GM12865 (cell line): ENCODE results near the gene GRHL1.
A peak's percentile ranks its signal among the peaks of the same experiment; 100 is the strongest.
"Not testable (repeated sequence)": the region's sequence is repeated elsewhere in the genome, so short reads cannot be mapped to it uniquely, and the experiment has no call there.

Experiments
- DNase-seq: peaks from one replicate; pipeline ENCODE4 v3.0.0; 2010; ENCODE audit warnings: low read depth
- H3K4me3 ChIP-seq: 2 replicates; pipeline ENCODE4 v1.5.1; 2011; ENCODE audit warnings: mild to moderate bottlenecking, low read depth, low read length, control low read depth
- CTCF ChIP-seq: IDR thresholded peaks from 2 replicates; pipeline ENCODE4 v1.5.1; 2011; ENCODE audit warnings: low read length, control low read depth, low read depth, inconsistent platforms; ENCODE audit not compliant: insufficient read depth; ENCODE audit errors: missing control alignments

The GRHL1 gene

DNA sequence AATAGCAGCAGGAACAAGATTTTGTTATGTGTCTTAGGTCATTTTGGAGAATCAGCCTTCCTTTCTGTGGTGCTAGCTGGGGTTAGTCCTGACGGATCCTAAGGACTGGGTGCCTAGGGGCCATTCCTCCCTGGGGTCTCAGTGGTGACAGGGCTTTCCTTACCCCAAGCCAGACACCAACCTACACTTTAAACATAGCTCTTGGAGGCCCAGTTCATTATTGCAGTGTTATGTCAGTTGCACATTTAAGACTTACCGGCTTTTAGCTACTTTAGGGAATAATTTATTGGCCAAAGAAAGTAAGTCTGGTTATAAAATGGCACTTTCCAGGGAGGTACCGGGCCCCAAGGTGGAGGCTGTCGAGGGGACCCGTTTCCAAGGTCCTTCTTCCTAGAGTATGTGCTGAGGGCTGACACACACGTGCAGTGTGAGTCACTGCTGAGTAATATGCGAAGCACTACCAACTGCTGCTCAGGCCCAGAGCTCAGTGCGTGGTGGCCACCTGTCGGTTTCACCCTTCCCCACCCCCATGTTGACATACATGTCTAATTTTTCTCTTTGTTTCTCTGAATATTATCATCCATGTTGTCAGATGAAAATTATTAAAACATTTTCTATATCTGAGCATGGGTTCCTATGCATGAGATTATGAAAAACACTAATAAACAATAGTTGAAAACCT is 37.0 kb upstream of the GRHL1 start:
- no peak overlapping the region for H3K4me3 ChIP-seq
- peak; percentile 89 for DNase-seq
- peak; percentile 57 for TF ChIP-seq CTCF

DNA sequence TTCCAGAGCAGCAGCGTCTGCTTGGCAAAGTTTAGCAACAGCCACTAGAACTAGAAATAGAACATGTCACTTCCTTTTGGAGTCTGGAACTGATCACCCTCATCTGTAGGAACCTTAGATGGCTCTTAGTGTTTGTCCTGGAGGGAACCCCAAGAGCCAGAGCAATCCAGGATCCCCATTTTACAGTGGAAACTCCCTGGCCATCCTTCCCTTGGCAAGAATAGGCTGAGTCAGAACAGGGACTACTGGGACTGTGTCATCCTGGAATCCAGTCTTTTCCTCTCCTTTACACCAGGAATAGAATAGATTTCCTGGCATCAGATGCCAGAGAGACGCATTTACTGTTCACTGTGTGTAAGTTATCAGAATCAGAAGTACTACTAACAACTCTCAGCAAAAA is 33.2 kb upstream of the GRHL1 start:
- no peak for TF ChIP-seq CTCF
- no peak for DNase-seq
- no peak overlapping the region for H3K4me3 ChIP-seq

DNA sequence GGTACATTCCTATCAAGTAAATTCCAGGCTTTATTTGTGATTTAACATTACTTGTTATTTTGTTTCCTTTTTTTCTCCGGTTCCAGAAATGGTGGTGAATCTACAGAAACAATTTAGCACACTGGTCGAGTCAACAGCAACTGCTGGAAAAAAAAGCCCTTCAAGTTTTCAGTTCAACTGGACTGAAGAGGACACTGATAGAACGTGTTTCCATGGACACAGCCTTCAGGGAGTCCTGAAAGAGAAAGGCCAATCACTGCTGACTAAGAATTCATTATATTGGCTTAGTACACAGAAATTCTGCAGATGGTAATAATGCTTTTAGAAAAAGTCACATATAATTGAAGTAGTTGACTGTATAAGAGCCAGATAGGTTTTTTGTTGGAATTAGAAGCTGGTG is 32.0 kb upstream of the GRHL1 start:
- TF ChIP-seq CTCF = no peak
- DNase-seq = no peak
- no peak overlapping the region for H3K4me3 ChIP-seq

DNA sequence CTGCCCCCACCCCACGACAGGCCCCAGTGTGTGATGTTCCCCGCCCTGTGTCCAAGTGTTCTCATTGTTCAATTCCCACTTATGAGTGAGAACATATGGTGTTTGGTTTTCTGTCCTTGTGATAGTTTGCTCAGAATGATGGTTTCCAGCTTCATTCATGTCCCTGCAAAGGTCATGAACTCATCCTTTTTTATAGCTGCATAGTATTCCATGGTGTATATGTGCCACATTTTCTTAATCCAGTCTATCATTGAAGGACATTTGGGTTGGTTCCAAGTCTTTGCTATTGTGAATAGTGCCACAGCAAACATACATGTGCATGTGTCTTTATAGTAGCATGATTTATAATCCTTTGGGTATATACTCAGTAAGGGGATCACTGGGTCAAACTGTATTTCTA is 24.5 kb upstream of the GRHL1 start:
- H3K4me3 ChIP-seq, DNase-seq: not testable (repeated sequence)

DNA sequence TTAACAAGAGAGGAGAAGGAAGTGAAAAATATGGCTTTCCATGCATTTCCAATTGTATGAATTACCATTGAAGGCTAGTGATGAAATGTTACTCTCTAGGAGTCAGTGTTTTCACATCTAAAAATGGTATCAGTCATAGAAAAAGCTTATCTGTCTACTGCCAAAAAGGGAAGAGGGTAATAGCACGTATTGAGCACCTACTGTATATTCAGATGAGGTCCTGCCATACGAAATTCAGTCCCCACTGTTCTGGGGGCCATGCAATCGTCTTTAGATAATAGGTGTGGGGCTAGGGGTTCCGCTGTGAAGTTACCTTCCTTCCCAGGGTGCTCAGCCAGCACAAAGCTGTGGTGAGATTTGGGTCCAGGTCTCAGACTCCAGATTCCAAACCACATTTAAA is 14.2 kb upstream of the GRHL1 start:
- TF ChIP-seq CTCF = no peak
- DNase-seq = no peak
- no peak overlapping the region for H3K4me3 ChIP-seq

DNA sequence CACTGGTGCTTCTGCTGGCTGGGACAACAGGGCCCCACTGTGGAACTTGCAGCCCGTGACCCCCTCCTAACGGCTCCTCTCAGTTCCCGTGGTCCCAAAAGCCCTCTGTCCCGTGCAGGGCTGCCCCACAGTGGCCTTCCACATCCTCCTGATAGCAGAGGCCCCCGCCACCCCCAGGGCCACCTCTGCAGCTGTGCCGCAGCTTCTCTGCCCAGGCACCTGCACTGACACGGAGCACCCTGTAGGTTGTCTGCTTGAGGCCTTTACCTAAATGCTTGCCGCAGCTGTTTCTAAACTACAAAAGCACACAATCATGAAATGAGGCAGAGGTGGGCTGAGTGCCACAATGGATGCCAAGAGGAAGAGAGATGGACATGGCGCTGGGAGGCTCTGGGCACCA is 13.5 kb upstream of the GRHL1 start:
- H3K4me3 ChIP-seq = no peak overlapping the region
- no peak for DNase-seq
- no peak for TF ChIP-seq CTCF

DNA sequence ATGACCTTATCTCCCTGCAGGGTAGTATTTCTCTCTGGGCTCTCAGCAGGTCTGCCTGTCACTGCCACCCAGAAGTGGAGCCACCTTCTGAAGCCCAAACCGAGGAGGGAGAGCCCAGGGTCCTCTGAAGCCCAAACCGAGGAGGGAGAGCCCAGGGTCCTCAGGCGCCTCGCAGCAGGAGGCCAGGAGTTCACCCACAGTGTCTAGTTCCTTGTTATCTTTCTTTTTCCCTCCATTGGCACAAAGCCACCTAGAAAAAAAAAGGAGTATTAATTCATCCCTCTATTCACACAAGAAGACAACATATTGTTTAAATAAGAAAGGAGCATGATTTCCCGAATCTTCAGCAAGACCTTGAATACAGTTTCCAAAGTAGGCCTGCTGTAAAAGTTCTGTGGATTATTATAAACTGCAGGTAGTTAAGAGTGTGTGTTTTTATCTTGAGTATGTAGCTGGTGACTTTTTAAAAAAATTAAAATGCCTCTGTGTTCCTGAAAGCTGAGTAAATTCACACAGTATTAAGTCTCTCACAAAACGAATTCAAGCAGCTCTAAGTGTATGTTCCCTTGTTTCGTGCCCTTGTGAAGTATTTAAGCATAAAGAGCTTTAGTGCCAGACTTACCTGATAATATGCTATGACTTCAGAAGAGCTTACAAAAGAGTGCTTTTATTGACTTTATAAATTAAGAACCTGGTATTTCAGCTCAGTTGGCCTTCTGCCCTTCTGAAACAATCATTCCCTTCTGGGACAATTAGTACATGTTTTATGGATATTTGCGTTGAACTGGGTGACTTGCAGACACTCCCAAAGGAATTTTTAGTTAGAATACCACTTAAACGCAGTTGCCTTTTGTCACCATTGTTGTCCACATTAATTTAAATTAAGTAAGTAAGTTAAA is 11.7 kb upstream of the GRHL1 start:
- no peak for DNase-seq
- H3K4me3 ChIP-seq = no peak overlapping the region

More for the DNA sequence above, 11.7 kb upstream of the GRHL1 start:
- TF ChIP-seq CTCF = no peak
